Muscle of back (tissue), 11 donors: ENCODE results near the gene CORO1C. TPM values are rescaled to one million over a fixed set of nuclear protein-coding genes. Genes with fewer than 3 reads are reported as not detected.
"Not testable (repeated sequence)": the region's sequence is repeated elsewhere in the genome, so short reads cannot be mapped to it uniquely, and the experiment has no call there.

Experiments
- DNase-seq, 3 donors: peaks; one replicate each; pipeline versions ENCODE4 v3.0.0 to v3.0.0-alpha.2; 2013
- polyA plus RNA-seq, 10 donors: library from polyadenylated mRNA; unstranded; fragments of 120-200 nt; gene quantifications; one replicate each; pipeline ENCODE4 v1.2.1, GENCODE V29; 2013; ENCODE audit not compliant: insufficient read length in 10 of 10

The CORO1C gene
- polyA plus RNA-seq, 10 donors = 68.2 to 108 (median 80.9) TPM

- DNase-seq = no peak
These were observed 26.5 kb upstream of the CORO1C start for GRCh38 chr12:108757856-108758255.

GRCh38 chr12:108756421-108756820 is 25.1 kb upstream of the CORO1C start:
- DNase-seq = no peak

- no peak for DNase-seq
These were observed 24.2 kb upstream of the CORO1C start for GRCh38 chr12:108755481-108755880.

- DNase-seq = no peak
These were observed 22.7 kb upstream of the CORO1C start for GRCh38 chr12:108753976-108754375.

- DNase-seq = peak in 2 of 3 donors; percentile 68 to 84
These were observed 21.1 kb upstream of the CORO1C start for GRCh38 chr12:108752387-108752786.

GRCh38 chr12:108751821-108752220 is 20.5 kb upstream of the CORO1C start:
- peak in 1 of 3 donors; percentile 46 for DNase-seq

GRCh38 chr12:108751003-108751402 is 19.7 kb upstream of the CORO1C start:
- DNase-seq = not testable (repeated sequence)

- DNase-seq = peak in 2 of 3 donors; percentile 52 to 74
These were observed 19.2 kb upstream of the CORO1C start for GRCh38 chr12:108750526-108750925.

- DNase-seq = no peak
These were observed 16.2 kb upstream of the CORO1C start for GRCh38 chr12:108747563-108747962.

GRCh38 chr12:108745641-108746040 is 14.3 kb upstream of the CORO1C start:
- no peak for DNase-seq

- no peak for DNase-seq
These were observed 12.9 kb upstream of the CORO1C start for GRCh38 chr12:108744021-108744897.

- DNase-seq = no peak
These were observed 6.9 kb upstream of the CORO1C start for GRCh38 chr12:108738170-108738569.

- no peak for DNase-seq
These were observed 4.5 kb upstream of the CORO1C start for GRCh38 chr12:108735855-108736254.

- DNase-seq = peak; percentile 56 to 90 (median 72)
These were observed 3.0 kb upstream of the CORO1C start for GRCh38 chr12:108734200-108734906.

GRCh38 chr12:108733230-108733531 is 1.9 kb upstream of the CORO1C start:
- not testable (repeated sequence) for DNase-seq

GRCh38 chr12:108732489-108733229 is 1.3 kb upstream of the CORO1C start:
- peak in 1 of 3 donors; percentile 53 for DNase-seq

GRCh38 chr12:108731866-108732461 is 646 bp upstream of the CORO1C start:
- peak; percentile 97 to 98 (median 97) for DNase-seq

GRCh38 chr12:108730365-108731104 is 783 bp downstream of the CORO1C start:
- DNase-seq = peak; percentile 71 to 89 (median 71)

- DNase-seq = peak in 2 of 3 donors; percentile 44 to 67
These were observed 1.5 kb downstream of the CORO1C start for GRCh38 chr12:108729612-108730364.
